Hepatocyte (in vitro differentiated cells): Measurements from ENCODE around the gene TENT5A. TPM values are rescaled to one million over a fixed set of nuclear protein-coding genes. Genes with fewer than 3 reads are reported as not detected.
A peak's percentile ranks its signal among the peaks of the same experiment; 100 is the strongest.

Experiments
- DNase-seq: peaks from one replicate; pipeline ENCODE4 v3.0.0-alpha.2; 2016; ENCODE audit warnings: low spot score
- H2AFZ ChIP-seq: fragments of 200-600 bp; sonication (generic); 2 replicates; pipeline ENCODE4 v1.6.0; 2016; ENCODE audit warnings: antibody characterized with exemption, mild to moderate bottlenecking
- H3K27ac ChIP-seq: fragments of 200-600 bp; sonication (generic); 2 replicates; pipeline ENCODE4 v1.5.1; 2016; ENCODE audit warnings: mild to moderate bottlenecking
- H3K27me3 ChIP-seq: fragments of 200-600 bp; sonication (generic); 2 replicates; pipeline ENCODE4 v1.6.1; 2016
- H3K36me3 ChIP-seq: fragments of 200-600 bp; sonication (generic); replicated peaks from 2 replicates; pipeline ENCODE4 v1.5.1; 2016; ENCODE audit warnings: low read depth; ENCODE audit not compliant: insufficient read depth
- H3K4me1 ChIP-seq: fragments of 200-600 bp; sonication (generic); 2 replicates; pipeline ENCODE4 v1.5.1; 2016; ENCODE audit warnings: mild to moderate bottlenecking, moderate library complexity; ENCODE audit not compliant: insufficient read depth
- H3K4me2 ChIP-seq: fragments of 200-600 bp; sonication (generic); 2 replicates; pipeline ENCODE4 v1.6.0; 2016
- H3K4me3 ChIP-seq: fragments of 200-600 bp; sonication (generic); 2 replicates; pipeline ENCODE4 v1.5.1; 2016; ENCODE audit warnings: mild to moderate bottlenecking
- H3K79me2 ChIP-seq: fragments of 200-600 bp; sonication (generic); 2 replicates; pipeline ENCODE4 v1.6.0; 2017; ENCODE audit warnings: mild to moderate bottlenecking
- H3K9me2 ChIP-seq: fragments of 200-600 bp; sonication (generic); replicated peaks from 2 replicates; pipeline ENCODE4 v1.6.0; 2017; ENCODE audit warnings: mild to moderate bottlenecking; ENCODE audit not compliant: insufficient read depth
- H3K9me3 ChIP-seq: fragments of 200-600 bp; sonication (generic); 2 replicates; pipeline ENCODE4 v1.5.1; 2016; ENCODE audit warnings: low read depth, mild to moderate bottlenecking
- H4K20me1 ChIP-seq: fragments of 200-600 bp; sonication (generic); 2 replicates; pipeline ENCODE4 v1.6.0; 2016; ENCODE audit warnings: mild to moderate bottlenecking; ENCODE audit not compliant: insufficient read depth, poor library complexity, severe bottlenecking
- EZH2 ChIP-seq: fragments of 200-600 bp; sonication (generic); IDR thresholded peaks from 2 replicates; pipeline ENCODE4 v1.6.1; 2016; ENCODE audit warnings: antibody characterized with exemption, mild to moderate bottlenecking, borderline replicate concordance
- EZH2phosphoT487 ChIP-seq: fragments of 200-600 bp; sonication (generic); IDR thresholded peaks from one replicate; pipeline ENCODE4 v1.6.1; 2018; ENCODE audit warnings: antibody characterized with exemption, mild to moderate bottlenecking, low read depth, moderate library complexity; ENCODE audit not compliant: unreplicated experiment, severe bottlenecking
- WGBS: methylation state at CpG from one replicate; pipeline ENCODE4 v1.1.6; 2016; ENCODE audit warnings: low lambda C conversion rate; ENCODE audit errors: missing lambda C conversion rate; 5-methylcytosine and 5-hydroxymethylcytosine counted together
- polyA plus RNA-seq: library from polyadenylated mRNA; unstranded; fragments of >200 nt; fragmentation: Nextera tagmentation; extraction: Ambion mirVana; gene quantifications from 2 replicates; pipeline ENCODE4 v1.2.1, GENCODE V29; 2016
- total RNA-seq: library from RNA; depleted of rRNA; stranded (reverse); fragments of >200 nt; gene quantifications from 2 replicates; pipeline ENCODE4 v1.2.3, GENCODE V29; 2014
- TF ChIP-seq, protein P1 (sequence below): fragments of 200-600 bp; sonication (generic); IDR thresholded peaks from 2 replicates; pipeline ENCODE4 v1.5.1; 2016; ENCODE audit warnings: antibody characterized with exemption, mild to moderate bottlenecking; ENCODE audit not compliant: poor library complexity

The TENT5A gene
- total and polyA plus RNA-seq, 2 experiments from 2014 or later = 79.6 to 101 TPM

DNA sequence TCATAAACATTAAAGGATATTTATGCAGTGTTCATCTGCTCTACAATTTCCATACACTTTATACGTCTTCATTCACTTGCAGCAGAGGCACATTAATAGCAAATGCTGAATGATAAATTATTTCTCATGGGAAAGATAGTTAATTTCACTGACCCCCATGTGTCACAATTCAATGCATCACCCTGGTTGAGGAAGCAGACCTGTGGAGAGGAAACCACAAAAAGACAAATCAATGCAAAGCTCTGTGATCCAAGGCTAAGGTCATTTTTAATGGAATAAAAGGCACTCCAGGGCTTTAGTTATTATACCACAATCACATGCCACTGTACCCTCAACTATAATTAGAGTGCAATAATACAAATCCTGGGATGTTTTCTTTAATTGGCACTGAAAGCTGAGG is 40.3 kb upstream of the TENT5A start:
- Histone ChIP-seq H4K20me1 (no peaks in the 10 kb centered on the region), H3K9me2 (no peaks in the 10 kb centered on the region), H3K9me3 (no peaks in the 10 kb centered on the region), H3K36me3 (no peaks in the 10 kb centered on the region), H2AFZ (no peak overlapping the region), H3K4me3 (no peak overlapping the region), H3K4me2 (no peak overlapping the region), H3K27me3 (no peaks in the 10 kb centered on the region), H3K4me1 (peaks cover 8% of the 10 kb centered on the region), H3K79me2 (no peaks in the 10 kb centered on the region), H3K27ac (no peak overlapping the region)
- 78% methylated on average over 1 of the region's 1 CpG for WGBS
- no peak for DNase-seq
- no peak for TF ChIP-seq EZH2phosphoT487
- TF ChIP-seq, protein P1, sequence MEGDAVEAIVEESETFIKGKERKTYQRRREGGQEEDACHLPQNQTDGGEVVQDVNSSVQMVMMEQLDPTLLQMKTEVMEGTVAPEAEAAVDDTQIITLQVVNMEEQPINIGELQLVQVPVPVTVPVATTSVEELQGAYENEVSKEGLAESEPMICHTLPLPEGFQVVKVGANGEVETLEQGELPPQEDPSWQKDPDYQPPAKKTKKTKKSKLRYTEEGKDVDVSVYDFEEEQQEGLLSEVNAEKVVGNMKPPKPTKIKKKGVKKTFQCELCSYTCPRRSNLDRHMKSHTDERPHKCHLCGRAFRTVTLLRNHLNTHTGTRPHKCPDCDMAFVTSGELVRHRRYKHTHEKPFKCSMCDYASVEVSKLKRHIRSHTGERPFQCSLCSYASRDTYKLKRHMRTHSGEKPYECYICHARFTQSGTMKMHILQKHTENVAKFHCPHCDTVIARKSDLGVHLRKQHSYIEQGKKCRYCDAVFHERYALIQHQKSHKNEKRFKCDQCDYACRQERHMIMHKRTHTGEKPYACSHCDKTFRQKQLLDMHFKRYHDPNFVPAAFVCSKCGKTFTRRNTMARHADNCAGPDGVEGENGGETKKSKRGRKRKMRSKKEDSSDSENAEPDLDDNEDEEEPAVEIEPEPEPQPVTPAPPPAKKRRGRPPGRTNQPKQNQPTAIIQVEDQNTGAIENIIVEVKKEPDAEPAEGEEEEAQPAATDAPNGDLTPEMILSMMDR = no peak
- no peak for TF ChIP-seq EZH2

DNA sequence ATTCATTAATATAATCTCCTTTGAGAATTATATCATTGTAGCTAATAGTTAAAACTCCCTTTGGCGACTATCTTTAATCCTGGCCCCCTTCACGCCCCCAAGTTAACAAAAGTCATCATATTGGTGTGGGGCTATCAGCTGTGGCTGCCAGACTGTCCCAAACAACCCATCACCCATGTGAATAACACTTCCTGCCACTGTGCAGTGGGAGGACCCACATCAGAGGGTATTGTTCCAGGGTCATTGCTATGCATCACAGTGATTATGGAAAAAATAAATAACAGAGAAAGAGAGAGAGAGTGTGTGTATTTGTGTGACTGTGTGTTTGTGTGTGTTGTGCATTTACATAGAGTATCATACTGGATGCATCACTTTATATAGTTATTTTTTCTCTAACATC is 39.3 kb upstream of the TENT5A start:
- no peak for DNase-seq
- no peaks in the 10 kb centered on the region for H3K79me2 ChIP-seq
- TF ChIP-seq EZH2phosphoT487 (no peak), EZH2 (no peak)
- TF ChIP-seq, protein P1 = no peak
- no peak overlapping the region for H3K4me2 ChIP-seq
- no peaks in the 10 kb centered on the region for H3K27me3 ChIP-seq
- no peaks in the 10 kb centered on the region for H4K20me1 ChIP-seq
- H3K4me3 ChIP-seq = no peak overlapping the region
- H2AFZ ChIP-seq = no peak overlapping the region
- H3K36me3 ChIP-seq = no peaks in the 10 kb centered on the region
- peaks cover 12% of the 10 kb centered on the region for H3K4me1 ChIP-seq
- H3K27ac ChIP-seq = no peak overlapping the region
- H3K9me3 ChIP-seq = no peaks in the 10 kb centered on the region
- WGBS = 92% methylated on average over 2 of the region's 2 CpGs
- no peaks in the 10 kb centered on the region for H3K9me2 ChIP-seq

- Histone ChIP-seq H3K36me3 (no peaks in the 10 kb centered on the region), H3K27ac (peak overlapping the region; percentile 73), H3K27me3 (no peaks in the 10 kb centered on the region), H3K9me2 (no peaks in the 10 kb centered on the region), H3K4me2 (no peak overlapping the region), H2AFZ (no peak overlapping the region), H3K79me2 (no peaks in the 10 kb centered on the region), H4K20me1 (no peaks in the 10 kb centered on the region), H3K9me3 (no peaks in the 10 kb centered on the region), H3K4me3 (no peak overlapping the region), H3K4me1 (peaks cover 12% of the 10 kb centered on the region)
- WGBS = 82% methylated on average over 2 of the region's 2 CpGs
- no peak for DNase-seq
- TF ChIP-seq EZH2phosphoT487 (no peak), EZH2 (no peak)
- TF ChIP-seq, protein P1 = no peak
These were observed 37.6 kb upstream of the TENT5A start for GRCh38 chr6:81790034-81790433.

GRCh38 chr6:81789291-81789690 is 36.8 kb upstream of the TENT5A start:
- no peaks in the 10 kb centered on the region for H3K9me2 ChIP-seq
- H3K4me1 ChIP-seq = peaks cover 12% of the 10 kb centered on the region
- H4K20me1 ChIP-seq = no peaks in the 10 kb centered on the region
- no peaks in the 10 kb centered on the region for H3K36me3 ChIP-seq
- no peaks in the 10 kb centered on the region for H3K79me2 ChIP-seq
- no peak for DNase-seq
- no peak for TF ChIP-seq EZH2phosphoT487
- no peaks in the 10 kb centered on the region for H3K9me3 ChIP-seq
- WGBS = 16% methylated on average over 1 of the region's 1 CpG
- H3K27ac ChIP-seq = peak overlapping the region; percentile 73
- H3K4me2 ChIP-seq = peak overlapping the region; percentile 6
- H3K4me3 ChIP-seq = no peak overlapping the region
- H2AFZ ChIP-seq = no peak overlapping the region
- no peaks in the 10 kb centered on the region for H3K27me3 ChIP-seq
